ENCODE results near the gene TBL1XR1. TPM values are rescaled to one million over a fixed set of nuclear protein-coding genes. Genes with fewer than 3 reads are reported as not detected.

Gene TBL1XR1
- total RNA-seq, 1 donor from 2014 or later: 275 TPM

- H3K27me3 ChIP-seq: no peaks in the 10 kb centered on the region
- Mint-ChIP-seq H3K27me3 (ENCODE audit: insufficient read depth, low read depth) (peaks cover 2% of the 10 kb centered on the region), H3K4me1 (no peaks in the 10 kb centered on the region), H3K9me3 (peaks cover 76% of the 10 kb centered on the region), H3K4me3 (no peak overlapping the region), H3K36me3 (peaks cover 73% of the 10 kb centered on the region), H3K27ac (no peak overlapping the region)
- H3K9me3 ChIP-seq (ENCODE audit: low read depth): no peaks in the 10 kb centered on the region
- H3K4me2 ChIP-seq: no peak overlapping the region
- H3K36me3 ChIP-seq: no peaks in the 10 kb centered on the region
- H3K4me3 ChIP-seq: no peak overlapping the region
- no peak overlapping the region for H2AFZ ChIP-seq (replicated peaks)
- peaks cover 98% of the 10 kb centered on the region for H4K20me1 ChIP-seq (ENCODE audit: low read depth)
- no peak overlapping the region for H3K9ac ChIP-seq
- TF ChIP-seq EZH2phosphoT487 (IDR thresholded peaks at IDR 0.05): no peak
- no peak for TF ChIP-seq CTCF (IDR thresholded peaks at IDR 0.05)
- TF ChIP-seq EZH2 (IDR thresholded peaks at IDR 0.05): no peak
- DNase-seq (ENCODE audit: low spot score): no peak
- peaks cover 7% of the 10 kb centered on the region for H3F3A ChIP-seq (ENCODE audit: low read depth)
- peaks cover 100% of the 10 kb centered on the region for H3K79me2 ChIP-seq (ENCODE audit: low read depth)
- H3K4me1 ChIP-seq: peaks cover 35% of the 10 kb centered on the region
- no peak overlapping the region for H3K27ac ChIP-seq
These were observed 70.3 kb downstream of the TBL1XR1 start for GRCh38 chr3:177127008-177127407.

GRCh38 chr3:177126015-177126773 is 71.1 kb downstream of the TBL1XR1 start:
- Mint-ChIP-seq H3K36me3 (peaks cover 71% of the 10 kb centered on the region), H3K27me3 (ENCODE audit: insufficient read depth, low read depth) (peaks cover 2% of the 10 kb centered on the region), H3K9me3 (peaks cover 74% of the 10 kb centered on the region), H3K4me1 (no peaks in the 10 kb centered on the region), H3K4me3 (no peak overlapping the region), H3K27ac (no peak overlapping the region)
- H3K4me2 ChIP-seq: no peak overlapping the region
- no peak overlapping the region for H2AFZ ChIP-seq (replicated peaks)
- H3K4me1 ChIP-seq: peaks cover 44% of the 10 kb centered on the region
- no peak for DNase-seq (ENCODE audit: low spot score)
- no peak overlapping the region for H3K9ac ChIP-seq
- peaks cover 100% of the 10 kb centered on the region for H3K79me2 ChIP-seq (ENCODE audit: low read depth)
- H3F3A ChIP-seq (ENCODE audit: low read depth): peaks cover 7% of the 10 kb centered on the region
- TF ChIP-seq EZH2 (IDR thresholded peaks at IDR 0.05) (no peak), EZH2phosphoT487 (IDR thresholded peaks at IDR 0.05) (no peak), CTCF (IDR thresholded peaks at IDR 0.05) (no peak)
- H4K20me1 ChIP-seq (ENCODE audit: low read depth): peaks cover 98% of the 10 kb centered on the region
- no peak overlapping the region for H3K27ac ChIP-seq
- H3K36me3 ChIP-seq: no peaks in the 10 kb centered on the region
- no peaks in the 10 kb centered on the region for H3K27me3 ChIP-seq
- no peaks in the 10 kb centered on the region for H3K9me3 ChIP-seq (ENCODE audit: low read depth)
- no peak overlapping the region for H3K4me3 ChIP-seq

GRCh38 chr3:177124882-177125281 is 72.4 kb downstream of the TBL1XR1 start:
- Histone ChIP-seq H4K20me1 (ENCODE audit: low read depth) (peaks cover 99% of the 10 kb centered on the region), H3K9me3 (ENCODE audit: low read depth) (no peaks in the 10 kb centered on the region), H3K27me3 (no peaks in the 10 kb centered on the region), H3K4me1 (peaks cover 53% of the 10 kb centered on the region), H3K36me3 (no peaks in the 10 kb centered on the region), H3K4me2 (no peak overlapping the region), H3F3A (ENCODE audit: low read depth) (peaks cover 7% of the 10 kb centered on the region), H2AFZ (replicated peaks) (no peak overlapping the region), H3K27ac (no peak overlapping the region), H3K9ac (no peak overlapping the region), H3K4me3 (no peak overlapping the region), H3K79me2 (ENCODE audit: low read depth) (peaks cover 100% of the 10 kb centered on the region)
- peaks cover 73% of the 10 kb centered on the region for H3K9me3 Mint-ChIP-seq
- no peak for TF ChIP-seq CTCF (IDR thresholded peaks at IDR 0.05)
- TF ChIP-seq EZH2phosphoT487 (IDR thresholded peaks at IDR 0.05): no peak
- TF ChIP-seq EZH2 (IDR thresholded peaks at IDR 0.05): no peak
- peaks cover 68% of the 10 kb centered on the region for H3K36me3 Mint-ChIP-seq
- no peaks in the 10 kb centered on the region for H3K27me3 Mint-ChIP-seq (ENCODE audit: insufficient read depth, low read depth)
- H3K4me3 Mint-ChIP-seq: no peak overlapping the region
- no peaks in the 10 kb centered on the region for H3K4me1 Mint-ChIP-seq
- no peak overlapping the region for H3K27ac Mint-ChIP-seq
- DNase-seq (ENCODE audit: low spot score): no peak

All from neural progenitor cell (in vitro differentiated cells).